Skin epidermis (tissue), 12 donors: Measurements from ENCODE around the gene MYL6.

Experiments
- H3K27ac ChIP-seq, 21 experiments: fragments of 200-600 bp; sonication (generic) in 11 of 21; one replicate each; pipeline ENCODE4 v1.5.0; 2020; ENCODE audit warnings: mild to moderate bottlenecking in 3 of 21, inconsistent platforms in 2 of 21, moderate library complexity in 2 of 21
- H3K4me3 ChIP-seq, 7 experiments: fragments of 200-600 bp; sonication (generic) in 2 of 7; one replicate each; pipeline ENCODE4 v1.5.0; 2020; ENCODE audit warnings: inconsistent platforms in 2 of 7, mild to moderate bottlenecking in 2 of 7, moderate library complexity in 1 of 7

The MYL6 gene

GRCh38 chr12:56158029-56158925 is at the start of gene MYL6:
Gene MYL6 (plus strand): TSS chr12:56158359. CDS start chr12:56158402, 43 bp downstream.
- peak within 1 kb of the TSS; percentile 64 to 79 (median 76) for H3K4me3 ChIP-seq
- H3K27ac ChIP-seq: peak within 1 kb of the TSS; percentile 82 to 99 (median 97)

- Histone ChIP-seq H3K4me3 (no peak overlapping the region), H3K27ac (peak overlapping the region in 8 of 21 experiments; percentile 5 to 59 (median 36))
Measured at GRCh38 chr12:56110571-56110970, 47.6 kb upstream of the MYL6 start.

- peak overlapping the region in 3 of 21 experiments; percentile 17 to 92 (median 90) for H3K27ac ChIP-seq
- no peak overlapping the region for H3K4me3 ChIP-seq
Measured at GRCh38 chr12:56114084-56114483, 44.1 kb upstream of the MYL6 start.

GRCh38 chr12:56115329-56115728 is 42.8 kb upstream of the MYL6 start:
- peak overlapping the region in 19 of 21 experiments; percentile 83 to 96 (median 92) for H3K27ac ChIP-seq
- H3K4me3 ChIP-seq: peak overlapping the region; percentile 59 to 86 (median 76)

- H3K4me3 ChIP-seq: peak within 1 kb of the TSS; percentile 59 to 86 (median 76)
- H3K27ac ChIP-seq: peak within 1 kb of the TSS; percentile 75 to 96 (median 92)
Measured at GRCh38 chr12:56116267-56117081, 41.7 kb upstream of the MYL6 start, which contains the start of gene RPL41. Gene RPL41 (plus strand): TSS chr12:56116633.

- Histone ChIP-seq H3K4me3 (peak overlapping the region; percentile 59 to 86 (median 76)), H3K27ac (peak overlapping the region; percentile 46 to 96 (median 92))
Measured at GRCh38 chr12:56117082-56117706, 41.0 kb upstream of the MYL6 start.

- H3K4me3 ChIP-seq: peak within 1 kb of the TSS; percentile 59 to 86 (median 76)
- peak within 1 kb of the TSS; percentile 66 to 96 (median 92) for H3K27ac ChIP-seq
Measured at GRCh38 chr12:56117778-56118687, 40.1 kb upstream of the MYL6 start, which contains the start of gene ZC3H10. Gene ZC3H10 (plus strand): TSS chr12:56118266. CDS start chr12:56120563, 2,297 bp downstream.

GRCh38 chr12:56118688-56119357 is 39.3 kb upstream of the MYL6 start:
- Histone ChIP-seq H3K27ac (peak overlapping the region in 20 of 21 experiments; percentile 75 to 92 (median 87)), H3K4me3 (peak overlapping the region; percentile 59 to 86 (median 76))

- H3K27ac ChIP-seq: peak overlapping the region in 13 of 21 experiments; percentile 29 to 92 (median 89)
- H3K4me3 ChIP-seq: peak overlapping the region in 4 of 7 experiments; percentile 72 to 86 (median 80)
Measured at GRCh38 chr12:56119361-56119796, 38.8 kb upstream of the MYL6 start.

- Histone ChIP-seq H3K4me3 (no peak overlapping the region), H3K27ac (peak overlapping the region in 7 of 21 experiments; percentile 17 to 92 (median 69))
Measured at GRCh38 chr12:56120158-56120846, 37.9 kb upstream of the MYL6 start.

- Histone ChIP-seq H3K27ac (peak overlapping the region in 1 of 21 experiments; percentile 11), H3K4me3 (no peak overlapping the region)
Measured at GRCh38 chr12:56121204-56121870, 36.8 kb upstream of the MYL6 start.

- Histone ChIP-seq H3K27ac (peak overlapping the region in 1 of 21 experiments; percentile 39), H3K4me3 (no peak overlapping the region)
Measured at GRCh38 chr12:56122637-56123036, 35.5 kb upstream of the MYL6 start.

- H3K4me3 ChIP-seq: no peak overlapping the region
- H3K27ac ChIP-seq: no peak overlapping the region
Measured at GRCh38 chr12:56124133-56124532, 34.0 kb upstream of the MYL6 start.

GRCh38 chr12:56126732-56127239 is 31.4 kb upstream of the MYL6 start:
- peak overlapping the region in 1 of 7 experiments; percentile 75 for H3K4me3 ChIP-seq
- H3K27ac ChIP-seq: peak overlapping the region in 20 of 21 experiments; percentile 8 to 91 (median 70)

GRCh38 chr12:56127485-56127887 is 30.7 kb upstream of the MYL6 start:
- H3K4me3 ChIP-seq: peak overlapping the region in 5 of 7 experiments; percentile 6 to 88 (median 75)
- H3K27ac ChIP-seq: peak overlapping the region in 19 of 21 experiments; percentile 7 to 91 (median 71)
